MM.1S (cell line): ENCODE measurements around the gene FOXO6.

Source experiments
- CTCF ChIP-seq: fragments of 300-600 bp; sonication (generic); IDR thresholded peaks from 2 replicates; pipeline ENCODE4 v1.5.1; 2016; ENCODE audit warnings: antibody characterized with exemption, low read length, mixed read lengths
- EZH2 ChIP-seq: fragments of 300-600 bp; sonication (generic); optimal IDR thresholded peaks from 2 replicates; pipeline ENCODE3; 2017; ENCODE audit warnings: low read depth, mild to moderate bottlenecking, antibody characterized with exemption, low read length, mixed read lengths
- EZH2phosphoT487 ChIP-seq: fragments of 300-600 bp; sonication (generic); IDR thresholded peaks from 2 replicates; pipeline ENCODE4 v1.6.1; 2018; ENCODE audit warnings: antibody characterized with exemption, low read length

- no peak for TF ChIP-seq CTCF
- no peak for TF ChIP-seq EZH2phosphoT487
- TF ChIP-seq EZH2: no peak
Observed at GRCh38 chr1:41424581-41425118, 63.4 kb downstream of the FOXO6 start.
